GM12872 (cell line): Measurements from ENCODE around the gene C16orf89.

Experiments
- TF ChIP-seq, protein P1 (sequence below): IDR thresholded peaks from 3 replicates; pipeline ENCODE4 v1.5.1; 2011; ENCODE audit warnings: low read depth, mild to moderate bottlenecking, low read length, moderate library complexity; ENCODE audit not compliant: insufficient read depth

The C16orf89 gene

DNA sequence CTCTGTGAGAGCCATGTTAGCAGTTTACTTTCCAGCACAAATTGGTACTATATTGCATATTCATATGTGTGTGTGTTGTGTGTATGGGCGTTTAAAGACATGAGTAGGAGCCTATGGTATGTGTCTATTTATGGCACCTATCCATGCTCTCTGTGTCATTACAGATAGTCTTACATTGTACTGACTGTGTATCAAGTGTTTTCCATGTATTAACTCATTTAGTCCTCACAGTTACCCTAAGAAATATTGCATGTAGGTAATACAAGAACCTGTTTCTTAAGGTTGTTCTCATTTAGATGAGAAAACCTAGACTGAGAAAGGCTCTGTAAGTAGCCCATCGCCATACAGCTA, 7.5 kb upstream of the C16orf89 start:
- TF ChIP-seq, protein P1, sequence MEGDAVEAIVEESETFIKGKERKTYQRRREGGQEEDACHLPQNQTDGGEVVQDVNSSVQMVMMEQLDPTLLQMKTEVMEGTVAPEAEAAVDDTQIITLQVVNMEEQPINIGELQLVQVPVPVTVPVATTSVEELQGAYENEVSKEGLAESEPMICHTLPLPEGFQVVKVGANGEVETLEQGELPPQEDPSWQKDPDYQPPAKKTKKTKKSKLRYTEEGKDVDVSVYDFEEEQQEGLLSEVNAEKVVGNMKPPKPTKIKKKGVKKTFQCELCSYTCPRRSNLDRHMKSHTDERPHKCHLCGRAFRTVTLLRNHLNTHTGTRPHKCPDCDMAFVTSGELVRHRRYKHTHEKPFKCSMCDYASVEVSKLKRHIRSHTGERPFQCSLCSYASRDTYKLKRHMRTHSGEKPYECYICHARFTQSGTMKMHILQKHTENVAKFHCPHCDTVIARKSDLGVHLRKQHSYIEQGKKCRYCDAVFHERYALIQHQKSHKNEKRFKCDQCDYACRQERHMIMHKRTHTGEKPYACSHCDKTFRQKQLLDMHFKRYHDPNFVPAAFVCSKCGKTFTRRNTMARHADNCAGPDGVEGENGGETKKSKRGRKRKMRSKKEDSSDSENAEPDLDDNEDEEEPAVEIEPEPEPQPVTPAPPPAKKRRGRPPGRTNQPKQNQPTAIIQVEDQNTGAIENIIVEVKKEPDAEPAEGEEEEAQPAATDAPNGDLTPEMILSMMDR, result no peak

- TF ChIP-seq, protein P1, result no peak
Measured at GRCh38 chr16:5072334-5073278, 6.8 kb upstream of the C16orf89 start.

GRCh38 chr16:5071681-5072333, 6.1 kb upstream of the C16orf89 start, which contains the start of gene ALG1:
Gene ALG1, plus strand, starts transcription at chr16:5071843. Its CDS starts 7 bp downstream, at chr16:5071850.
- TF ChIP-seq, protein P1, result no peak

DNA sequence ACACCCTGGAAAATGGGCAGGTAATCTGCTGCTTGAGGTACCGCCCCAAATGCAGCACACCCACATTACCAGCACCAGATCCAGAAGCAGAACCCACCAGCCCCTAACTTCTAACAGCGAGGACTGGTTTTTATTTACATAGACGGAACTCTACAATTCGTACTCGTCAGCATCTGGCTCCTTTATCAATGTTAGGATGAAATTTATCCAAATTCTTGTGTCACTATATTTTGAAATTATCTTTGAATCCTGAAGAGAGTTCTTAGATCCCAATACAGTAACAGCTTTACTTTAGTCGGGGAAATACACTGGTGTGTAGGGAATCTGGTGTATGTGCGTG, 5.6 kb upstream of the C16orf89 start:
- TF ChIP-seq, protein P1, result no peak

DNA sequence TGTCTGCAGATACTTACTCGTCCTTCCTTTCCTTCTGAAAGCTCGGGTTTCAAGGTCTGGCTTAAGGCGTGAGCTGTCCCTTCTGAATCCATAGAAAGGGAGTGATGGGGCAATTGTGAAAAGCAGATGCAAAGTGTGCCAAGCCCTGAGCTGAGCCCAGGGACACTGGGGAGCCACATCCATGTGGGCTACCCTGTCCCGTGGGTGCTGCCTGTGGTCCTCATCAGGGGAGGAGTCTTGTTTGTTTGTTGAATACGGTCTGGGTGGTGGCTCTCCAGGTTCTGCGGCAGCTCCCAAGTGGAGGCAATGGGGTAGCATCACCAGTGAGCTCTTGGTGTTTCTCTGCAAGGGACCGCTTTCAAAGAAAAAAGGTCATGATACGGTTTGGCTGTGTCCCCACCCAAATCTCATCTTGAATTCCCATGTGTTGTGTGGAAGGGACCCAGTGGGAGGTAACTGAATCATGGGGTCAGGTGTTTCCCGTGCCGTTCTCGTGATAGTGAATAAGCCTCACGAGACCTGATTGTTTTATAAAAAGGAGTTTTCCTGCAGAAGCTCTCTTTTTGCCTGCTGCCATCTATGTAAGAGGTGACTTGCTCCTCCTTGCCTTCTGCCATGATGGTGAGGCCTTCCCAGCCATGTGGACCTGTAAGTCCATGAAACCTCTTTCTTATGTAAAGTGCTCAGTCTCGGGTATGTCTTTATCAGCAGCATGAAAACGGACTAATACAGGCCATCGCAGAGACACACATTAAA, 4.9 kb upstream of the C16orf89 start:
- TF ChIP-seq, protein P1, result no peak

DNA sequence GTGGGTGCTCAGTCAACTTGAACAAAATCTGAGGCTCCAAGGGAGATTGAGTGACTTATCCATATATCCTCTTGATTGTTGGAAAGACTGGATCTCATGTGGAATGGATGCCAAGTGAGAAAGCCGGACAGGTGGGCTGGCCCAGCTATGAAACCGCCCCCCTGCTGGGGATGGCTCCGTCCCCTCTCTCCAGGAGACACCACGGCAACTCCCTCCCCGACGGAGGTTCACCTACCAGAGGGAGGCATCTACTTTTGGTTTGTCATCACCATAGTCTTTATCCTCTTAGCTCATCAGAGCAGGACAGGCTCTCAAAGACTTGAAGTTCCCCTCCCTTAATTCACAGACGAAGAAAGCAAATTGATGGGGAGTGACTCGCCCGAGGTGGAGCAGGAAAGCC, 4.1 kb upstream of the C16orf89 start:
- TF ChIP-seq, protein P1, result no peak

- TF ChIP-seq, protein P1, result no peak
Measured at GRCh38 chr16:5069048-5069447, 3.3 kb upstream of the C16orf89 start.
